PFSK-1 (cell line): ENCODE results near the gene MYCBP2.

Source experiments
- FOXP2 ChIP-seq: optimal IDR thresholded peaks from 2 replicates; pipeline ENCODE3; 2011; ENCODE audit warnings: borderline replicate concordance, control low read depth, inconsistent platforms; ENCODE audit not compliant: insufficient read depth; ENCODE audit errors: extremely low read length, extremely low read depth
- POLR2AphosphoS5 ChIP-seq: IDR thresholded peaks from 2 replicates; pipeline ENCODE4 v1.6.1; 2012; ENCODE audit warnings: low read depth, mild to moderate bottlenecking, control low read depth, low read length, moderate library complexity
- SIN3A ChIP-seq: IDR thresholded peaks from 2 replicates; pipeline ENCODE4 v1.6.1; 2012; ENCODE audit warnings: mild to moderate bottlenecking, low read length, moderate library complexity, borderline replicate concordance; ENCODE audit not compliant: insufficient read depth
- TAF1 ChIP-seq: IDR thresholded peaks from 2 replicates; pipeline ENCODE4 v1.6.1; 2012; ENCODE audit warnings: low read length, control low read depth, borderline replicate concordance; ENCODE audit not compliant: insufficient read depth
- TF ChIP-seq, protein P1 (sequence below), 2 experiments: IDR thresholded peaks; 2 replicates each; pipeline versions ENCODE4 v1.6.1 to v1.8.0; 2011 to 2012; ENCODE audit warnings: low read depth in 2 of 2, low read length in 2 of 2, control low read depth in 1 of 2, inconsistent platforms in 1 of 2, mild to moderate bottlenecking in 1 of 2, moderate library complexity in 1 of 2; ENCODE audit not compliant: insufficient read depth in 1 of 2

MYCBP2 gene

DNA sequence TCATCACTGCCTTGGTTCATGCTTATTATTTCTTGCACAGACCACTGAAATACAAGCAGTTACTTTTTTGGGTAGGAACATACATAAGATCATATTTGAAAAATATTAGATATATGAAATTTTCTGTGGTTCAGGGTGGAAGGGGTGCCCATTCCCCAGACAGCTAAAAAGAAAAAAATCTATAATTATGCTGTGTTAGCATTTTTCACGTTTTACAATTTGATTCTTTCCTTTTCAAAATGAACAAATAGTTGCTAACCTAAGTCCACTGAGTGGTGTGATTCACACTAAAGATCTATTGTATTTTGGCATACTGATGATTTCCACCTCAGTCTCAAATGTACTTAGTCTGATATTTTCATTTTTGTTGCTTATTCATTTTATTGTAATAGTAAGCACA, 233.2 kb downstream of the MYCBP2 start:
- TF ChIP-seq FOXP2 (no peak), SIN3A (no peak), TAF1 (no peak)

DNA sequence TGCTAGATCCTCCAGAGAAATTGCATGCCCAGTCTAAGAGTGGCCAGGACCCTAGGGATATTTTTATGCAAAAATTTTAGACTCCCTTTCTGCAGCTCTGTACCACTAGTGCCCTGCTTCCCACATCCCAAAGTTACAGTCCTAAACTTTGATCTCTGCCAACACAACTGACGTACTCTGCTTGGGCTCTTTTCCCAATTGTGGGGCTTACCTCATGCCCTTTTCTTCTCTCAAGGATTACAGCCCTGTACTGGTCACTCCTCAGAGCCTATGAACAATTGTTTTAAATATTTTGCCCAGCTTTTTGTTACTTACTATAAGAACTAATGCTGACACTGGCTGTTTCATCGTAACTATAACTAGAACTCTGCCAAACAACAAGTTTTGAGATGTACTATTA, 242.1 kb downstream of the MYCBP2 start:
- TF ChIP-seq, protein P1, sequence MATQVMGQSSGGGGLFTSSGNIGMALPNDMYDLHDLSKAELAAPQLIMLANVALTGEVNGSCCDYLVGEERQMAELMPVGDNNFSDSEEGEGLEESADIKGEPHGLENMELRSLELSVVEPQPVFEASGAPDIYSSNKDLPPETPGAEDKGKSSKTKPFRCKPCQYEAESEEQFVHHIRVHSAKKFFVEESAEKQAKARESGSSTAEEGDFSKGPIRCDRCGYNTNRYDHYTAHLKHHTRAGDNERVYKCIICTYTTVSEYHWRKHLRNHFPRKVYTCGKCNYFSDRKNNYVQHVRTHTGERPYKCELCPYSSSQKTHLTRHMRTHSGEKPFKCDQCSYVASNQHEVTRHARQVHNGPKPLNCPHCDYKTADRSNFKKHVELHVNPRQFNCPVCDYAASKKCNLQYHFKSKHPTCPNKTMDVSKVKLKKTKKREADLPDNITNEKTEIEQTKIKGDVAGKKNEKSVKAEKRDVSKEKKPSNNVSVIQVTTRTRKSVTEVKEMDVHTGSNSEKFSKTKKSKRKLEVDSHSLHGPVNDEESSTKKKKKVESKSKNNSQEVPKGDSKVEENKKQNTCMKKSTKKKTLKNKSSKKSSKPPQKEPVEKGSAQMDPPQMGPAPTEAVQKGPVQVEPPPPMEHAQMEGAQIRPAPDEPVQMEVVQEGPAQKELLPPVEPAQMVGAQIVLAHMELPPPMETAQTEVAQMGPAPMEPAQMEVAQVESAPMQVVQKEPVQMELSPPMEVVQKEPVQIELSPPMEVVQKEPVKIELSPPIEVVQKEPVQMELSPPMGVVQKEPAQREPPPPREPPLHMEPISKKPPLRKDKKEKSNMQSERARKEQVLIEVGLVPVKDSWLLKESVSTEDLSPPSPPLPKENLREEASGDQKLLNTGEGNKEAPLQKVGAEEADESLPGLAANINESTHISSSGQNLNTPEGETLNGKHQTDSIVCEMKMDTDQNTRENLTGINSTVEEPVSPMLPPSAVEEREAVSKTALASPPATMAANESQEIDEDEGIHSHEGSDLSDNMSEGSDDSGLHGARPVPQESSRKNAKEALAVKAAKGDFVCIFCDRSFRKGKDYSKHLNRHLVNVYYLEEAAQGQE (IDR thresholded peaks at IDR 0.05; ENCODE audit: insufficient read depth in 1 of 2, low read depth in 2 of 2, low read length in 2 of 2) = no peak
- TF ChIP-seq FOXP2 = no peak
- TF ChIP-seq SIN3A = no peak
- TF ChIP-seq TAF1 = no peak
- TF ChIP-seq POLR2AphosphoS5 = no peak

DNA sequence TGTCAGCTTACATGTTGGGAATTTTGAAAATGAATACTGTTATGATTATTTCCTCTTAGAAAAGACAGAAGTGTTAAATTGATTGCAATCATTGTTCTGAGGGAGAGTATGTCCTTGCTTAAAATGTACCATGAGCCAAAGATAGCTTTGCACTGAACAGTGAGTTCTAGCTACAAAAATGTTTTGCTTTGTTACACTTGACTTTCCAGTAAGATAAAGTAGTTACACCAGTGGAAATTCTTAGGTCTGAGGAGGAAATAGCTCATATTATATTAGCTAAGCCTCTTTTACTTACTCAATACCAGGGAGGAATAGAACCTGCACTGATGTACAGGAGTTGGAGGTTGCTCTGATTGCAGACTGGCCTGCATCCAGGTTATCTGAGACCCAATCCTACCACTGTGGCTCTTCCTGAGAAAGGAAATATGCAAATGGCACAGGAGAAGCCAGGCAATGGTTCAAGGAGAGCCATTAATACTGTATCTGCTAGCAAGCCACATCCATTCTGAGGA, 246.9 kb downstream of the MYCBP2 start:
- TF ChIP-seq TAF1 = no peak
- TF ChIP-seq, protein P1 (IDR thresholded peaks at IDR 0.05; ENCODE audit: insufficient read depth in 1 of 2, low read depth in 2 of 2, low read length in 2 of 2) = no peak

DNA sequence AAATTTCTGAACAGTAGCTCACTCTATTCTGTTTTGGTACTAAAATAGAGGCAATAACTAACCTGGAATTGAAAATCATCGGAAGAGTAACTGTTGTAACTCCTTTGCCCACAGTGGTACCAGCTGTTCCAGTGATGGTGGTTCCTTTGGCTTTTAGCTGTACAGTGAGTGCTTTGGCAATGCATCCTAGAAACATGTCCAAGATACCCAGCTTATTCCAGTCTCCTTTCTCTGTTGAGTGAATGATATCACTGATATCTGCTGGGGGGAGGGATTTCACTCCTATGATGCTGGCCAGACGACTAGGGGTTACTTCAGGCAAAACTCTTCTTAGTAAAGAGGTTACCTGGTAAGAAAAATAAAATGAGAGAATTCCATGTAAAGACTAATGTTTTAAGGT, 259.4 kb downstream of the MYCBP2 start:
- TF ChIP-seq, protein P1 (IDR thresholded peaks at IDR 0.05; ENCODE audit: insufficient read depth in 1 of 2, low read depth in 2 of 2, low read length in 2 of 2) = no peak
- no peak for TF ChIP-seq SIN3A
- no peak for TF ChIP-seq POLR2AphosphoS5
- no peak for TF ChIP-seq TAF1
- no peak for TF ChIP-seq FOXP2

DNA sequence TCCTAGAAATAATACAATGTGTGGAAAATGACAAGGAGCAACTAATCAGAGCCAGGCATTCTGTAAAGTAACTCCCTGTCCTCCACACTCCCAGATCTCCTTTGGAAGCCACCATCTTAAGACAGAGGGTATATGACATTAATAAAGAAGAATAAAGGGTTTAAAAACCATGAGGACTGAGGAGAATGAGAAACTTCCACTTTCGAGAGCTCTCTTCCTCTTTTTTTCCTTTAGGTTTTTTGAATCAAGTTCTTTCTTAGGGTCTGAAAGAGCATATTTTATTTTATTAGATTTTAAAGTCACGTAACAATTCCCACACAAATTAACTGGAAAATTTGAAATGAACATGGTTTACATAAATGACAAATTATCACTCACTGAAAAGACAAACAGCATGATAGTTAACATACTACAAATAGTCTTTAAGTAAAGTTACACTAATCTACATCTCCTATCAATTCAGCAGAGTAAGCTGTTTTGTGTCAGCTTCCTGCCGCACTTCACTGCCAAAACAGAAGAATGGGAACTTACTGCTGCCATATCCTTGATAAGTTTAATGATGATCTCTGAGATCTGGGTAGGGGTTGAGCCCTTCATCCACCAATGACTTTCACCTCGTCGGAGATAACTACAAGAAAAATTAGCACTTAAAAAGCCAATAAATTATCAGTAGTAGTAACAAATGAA, 261.3 kb downstream of the MYCBP2 start:
- no peak for TF ChIP-seq SIN3A
- TF ChIP-seq, protein P1 (IDR thresholded peaks at IDR 0.05; ENCODE audit: insufficient read depth in 1 of 2, low read depth in 2 of 2, low read length in 2 of 2) = no peak
- TF ChIP-seq FOXP2 = no peak
- no peak for TF ChIP-seq POLR2AphosphoS5
- no peak for TF ChIP-seq TAF1
